ENCODE data around the gene MOB4.
"Not testable (repeated sequence)": the region's sequence is repeated elsewhere in the genome, so short reads cannot be mapped to it uniquely, and the experiment has no call there.

Gene MOB4

DNA sequence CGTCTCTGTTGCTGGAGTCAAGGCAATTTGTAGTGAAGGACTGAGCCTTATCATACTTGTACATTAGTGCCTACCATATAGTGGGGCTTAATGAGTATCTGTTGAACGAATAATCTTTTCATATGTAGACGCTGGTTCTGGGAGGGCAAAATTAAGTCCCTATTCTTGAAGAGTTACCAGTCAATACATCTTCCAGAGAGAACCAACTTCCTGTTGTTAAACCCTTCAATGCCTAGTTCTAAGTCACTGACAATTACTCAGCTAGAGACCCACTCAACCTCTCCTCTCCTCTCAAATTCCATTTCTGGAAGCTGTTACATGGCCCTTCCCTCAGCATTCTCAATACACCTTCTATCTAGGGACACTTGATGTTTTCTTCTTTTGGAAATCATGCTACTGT is 1.1 kb upstream of the MOB4 start:
- DNase-seq (ENCODE audit: low read depth), result no peak

DNA sequence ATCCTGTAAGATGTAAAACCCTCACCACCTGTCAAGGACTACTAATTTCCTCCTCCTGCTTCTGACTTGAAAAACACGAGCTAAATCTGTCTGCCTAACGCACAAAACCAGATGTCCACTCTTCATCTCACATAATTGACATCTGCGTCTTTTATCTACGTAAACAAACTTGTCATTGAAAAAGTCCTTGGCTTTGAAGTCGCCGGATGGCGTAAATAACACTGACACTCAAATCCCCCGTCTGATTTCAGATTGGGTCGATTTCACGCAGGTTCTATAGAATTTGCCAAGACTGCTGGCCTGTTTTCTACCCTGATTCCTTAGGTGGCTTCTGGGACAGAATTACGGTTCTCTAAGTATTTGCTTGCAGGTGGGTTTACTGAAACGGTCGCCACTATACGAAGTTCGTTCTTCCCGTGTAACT is 539 bp upstream of the MOB4 start:
- DNase-seq (ENCODE audit: low read depth), result no peak

DNA sequence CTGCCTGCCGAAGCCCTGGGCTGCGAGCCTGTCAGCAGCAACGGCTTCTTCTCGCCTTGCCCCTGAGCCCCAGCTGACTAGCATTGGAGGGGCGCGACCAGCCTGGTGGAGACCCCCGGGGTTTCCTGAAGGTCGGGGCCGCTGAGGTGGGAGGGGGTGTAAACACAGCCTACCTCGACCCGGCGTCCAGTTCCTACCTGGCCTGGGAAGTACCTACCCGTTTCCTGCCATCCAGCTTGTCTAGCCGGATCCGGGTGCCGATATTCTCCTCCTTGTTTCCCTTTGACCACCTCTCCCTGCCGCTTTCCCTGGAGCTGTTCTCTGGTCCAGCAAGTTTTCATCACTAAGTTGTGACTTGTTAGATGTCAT is 511 bp downstream of the MOB4 start:
- peak; percentile 7 for DNase-seq (ENCODE audit: low read depth)

DNA sequence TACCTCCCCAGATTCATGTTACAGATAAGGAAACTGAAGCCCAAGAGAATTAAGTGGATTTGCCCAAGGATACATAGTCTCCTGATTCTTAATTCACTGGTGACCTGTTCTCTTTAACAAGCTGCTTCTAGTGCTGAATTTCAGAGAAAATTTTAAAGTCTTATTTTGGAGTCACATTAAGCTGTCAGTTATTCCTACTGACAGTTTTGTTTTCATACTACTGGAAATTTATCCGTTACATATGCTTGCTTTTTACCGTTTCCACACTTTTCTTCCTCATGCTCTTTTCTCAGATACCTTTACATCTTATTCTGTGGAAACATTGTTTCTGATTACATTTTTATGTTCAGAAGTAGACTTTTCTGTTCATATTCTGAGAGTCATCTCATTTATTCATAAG is 1.3 kb downstream of the MOB4 start:
- DNase-seq (ENCODE audit: low read depth), result no peak

DNA sequence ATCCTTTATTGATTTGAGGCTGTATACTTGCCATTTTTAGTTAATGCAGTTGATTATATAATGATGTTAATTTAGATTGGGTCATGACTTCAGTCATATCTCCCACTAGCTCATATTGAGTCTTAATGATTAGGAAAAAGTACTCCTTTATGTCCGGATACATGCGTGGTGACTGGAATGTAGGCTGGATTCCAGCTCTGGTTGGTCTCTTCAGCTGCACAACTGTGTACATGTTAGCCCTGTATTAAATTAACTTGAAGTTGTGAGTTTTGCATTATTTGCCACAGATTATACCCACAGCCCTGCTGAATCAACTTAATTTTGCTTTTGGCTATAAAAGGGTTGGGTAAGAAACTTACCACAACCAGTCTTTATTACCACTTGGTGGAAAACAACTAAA is 22.5 kb downstream of the MOB4 start:
- no peak for DNase-seq (ENCODE audit: low read depth)

DNA sequence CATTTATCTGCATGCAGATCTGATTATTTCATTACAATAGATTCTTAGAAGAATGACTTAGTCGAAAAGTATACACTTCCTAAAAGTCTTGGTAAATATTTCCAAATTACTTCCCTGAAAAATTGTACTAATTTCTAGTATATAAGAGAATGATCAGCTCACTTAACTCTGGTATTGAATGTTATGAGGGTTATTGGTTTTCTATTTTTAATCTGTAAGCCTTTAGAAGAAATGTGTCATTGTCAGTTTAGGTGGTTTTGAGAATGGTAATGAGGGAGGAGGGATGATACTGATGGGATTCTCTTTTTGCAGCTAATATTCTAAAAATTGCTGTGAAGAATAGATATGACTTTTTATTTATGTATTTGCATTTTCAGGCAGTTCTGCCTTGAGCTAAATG is 23.9 kb downstream of the MOB4 start:
- no peak for DNase-seq (ENCODE audit: low read depth)

DNA sequence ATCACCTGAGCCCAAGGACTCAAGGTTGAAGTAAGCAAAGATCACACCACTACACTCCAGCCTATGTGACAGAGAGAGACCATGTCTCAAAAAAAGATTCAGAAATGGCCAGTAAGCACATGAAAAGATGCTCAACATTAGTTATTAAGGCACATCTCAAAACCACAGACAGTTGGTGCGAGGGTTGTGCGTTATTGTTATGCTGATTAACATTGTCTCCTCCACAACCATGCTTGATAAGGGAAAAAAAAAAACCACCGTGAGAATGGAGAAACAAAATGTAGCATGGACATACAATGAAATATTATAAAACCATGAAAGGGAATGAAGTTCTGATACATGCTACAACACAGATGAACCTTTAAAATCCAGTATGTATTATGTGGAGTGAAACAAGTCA is 27.3 kb downstream of the MOB4 start:
- DNase-seq (ENCODE audit: low read depth), result no peak

DNA sequence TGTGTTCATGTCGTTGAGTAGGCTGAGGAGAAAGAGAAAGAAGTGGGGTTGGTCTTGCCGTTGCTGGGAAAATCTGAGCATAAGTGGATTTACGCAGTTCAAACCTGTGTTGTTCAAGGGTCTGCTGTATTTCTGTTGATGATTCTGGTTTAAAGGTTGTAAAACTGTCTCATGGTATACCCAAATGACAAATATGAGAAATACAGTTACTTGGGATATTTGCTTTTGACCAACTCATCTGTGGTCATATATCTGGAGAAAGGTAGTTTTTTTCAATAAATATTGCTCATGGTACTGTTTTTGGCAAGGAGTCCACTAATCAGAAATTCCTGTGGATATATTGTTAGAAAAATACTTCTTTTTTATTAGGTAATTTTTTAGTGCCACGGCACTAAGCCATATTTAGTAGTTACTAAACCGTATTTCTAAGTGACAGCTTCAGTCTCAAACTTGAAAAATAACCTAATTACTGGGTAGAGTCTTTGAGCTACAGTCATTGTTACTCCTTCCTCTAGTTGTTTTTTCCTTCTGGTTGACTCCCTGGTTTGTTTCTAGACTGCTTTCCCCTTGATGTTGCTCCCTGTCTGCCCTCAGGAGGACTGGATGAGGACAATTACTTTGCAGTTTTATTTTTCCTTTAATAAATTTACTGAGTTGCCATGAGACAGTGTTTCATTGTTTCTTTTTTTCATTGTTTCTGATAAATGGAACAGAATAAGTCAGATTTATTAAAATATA is 31.5 kb downstream of the MOB4 start:
- no peak for DNase-seq (ENCODE audit: low read depth)

DNA sequence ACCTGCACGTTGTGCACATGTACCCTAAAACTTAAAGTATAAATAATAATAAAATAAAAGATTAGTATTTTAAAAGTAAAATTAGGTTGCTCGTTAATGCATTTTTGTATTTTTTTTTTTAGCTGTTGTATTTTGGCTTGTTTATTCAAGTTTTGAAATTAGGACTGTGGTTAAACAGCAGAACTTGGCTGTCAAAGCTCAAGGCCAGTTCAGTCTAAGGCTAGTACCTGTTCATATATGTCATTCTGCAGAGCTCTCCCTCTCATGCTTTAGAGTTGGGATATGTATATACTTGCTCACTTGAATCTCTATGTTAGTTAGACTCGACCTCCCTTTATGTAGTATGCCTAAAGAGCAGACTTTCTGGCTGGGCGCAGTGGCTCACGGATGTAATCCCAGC is 32.7 kb downstream of the MOB4 start:
- no peak for DNase-seq (ENCODE audit: low read depth)

DNA sequence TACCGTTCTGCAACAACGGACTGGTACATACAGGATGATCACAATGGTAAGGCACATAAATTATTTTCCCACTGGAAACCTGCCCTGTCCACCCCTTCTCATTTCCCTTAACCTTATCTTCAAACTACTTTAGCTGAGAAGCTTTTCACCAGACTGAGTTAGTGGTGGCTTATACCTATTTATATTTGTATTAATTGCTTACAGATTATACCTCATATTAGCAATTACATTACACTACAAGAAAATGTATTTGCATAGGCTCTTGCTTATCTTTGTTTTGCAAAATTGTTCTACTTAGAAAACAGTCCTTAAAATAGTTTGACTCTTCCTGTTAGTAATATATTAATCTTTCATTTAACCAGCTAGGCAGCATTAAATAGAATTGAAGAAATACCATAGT is 35.4 kb downstream of the MOB4 start:
- not testable (repeated sequence) for DNase-seq (ENCODE audit: low read depth)

DNA sequence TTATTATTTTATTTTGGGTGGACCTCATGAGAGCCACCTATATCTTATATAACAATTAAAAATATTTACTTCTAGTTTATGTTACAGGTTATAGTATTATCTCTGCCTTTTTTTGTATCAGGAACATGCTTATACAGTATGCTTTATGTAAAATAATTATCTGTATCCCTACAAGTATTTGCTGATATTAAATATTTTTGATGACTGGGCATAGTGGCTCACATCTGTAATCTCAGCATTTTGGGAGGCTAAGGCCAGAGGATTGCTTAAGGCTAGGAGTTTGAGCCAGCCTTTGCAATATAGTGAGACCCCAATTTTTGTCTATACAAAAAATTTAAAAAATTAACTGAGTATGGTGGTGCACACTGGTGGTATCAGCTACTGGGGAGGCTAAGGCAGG is 39.6 kb downstream of the MOB4 start:
- no peak for DNase-seq (ENCODE audit: low read depth)

DNA sequence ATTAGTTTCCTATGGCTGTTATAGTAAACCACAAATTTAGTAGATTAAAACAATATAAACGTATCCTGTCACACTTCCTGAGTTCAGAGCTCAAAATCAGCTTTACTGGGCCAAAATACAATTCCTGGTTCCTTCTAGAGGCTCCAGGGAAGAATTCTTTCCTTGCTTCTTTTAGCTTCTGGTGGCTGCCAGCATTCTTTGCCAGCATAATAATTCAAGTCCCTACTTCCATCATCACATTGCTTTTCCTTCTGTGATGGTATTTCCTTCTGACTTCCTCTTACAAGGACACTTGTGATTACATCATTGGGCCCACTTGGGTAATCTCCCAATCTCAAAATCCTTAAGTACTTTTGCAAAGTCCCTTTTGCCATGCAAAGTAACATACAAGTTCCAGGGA is 40.6 kb downstream of the MOB4 start:
- DNase-seq (ENCODE audit: low read depth), result no peak

DNA sequence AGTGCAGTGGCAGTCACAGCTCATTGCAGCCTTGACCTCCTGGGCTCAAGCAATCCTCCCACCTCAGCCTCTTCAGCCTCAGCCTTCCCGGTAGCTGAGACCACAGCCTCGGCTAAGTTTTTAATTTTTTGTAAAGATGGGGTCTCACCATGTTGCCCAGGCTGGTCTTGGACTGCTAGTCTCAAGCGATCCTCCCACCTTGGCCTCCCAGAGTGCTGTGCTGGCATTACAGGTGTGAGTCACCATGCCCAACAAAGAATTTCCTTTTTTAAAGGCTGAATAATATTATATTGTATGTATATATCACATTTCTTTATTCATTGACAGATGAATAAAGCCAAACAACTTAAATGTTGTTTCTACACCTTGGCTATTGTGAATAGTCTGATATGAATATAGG is 42.5 kb downstream of the MOB4 start:
- DNase-seq (ENCODE audit: low read depth), result no peak

DNA sequence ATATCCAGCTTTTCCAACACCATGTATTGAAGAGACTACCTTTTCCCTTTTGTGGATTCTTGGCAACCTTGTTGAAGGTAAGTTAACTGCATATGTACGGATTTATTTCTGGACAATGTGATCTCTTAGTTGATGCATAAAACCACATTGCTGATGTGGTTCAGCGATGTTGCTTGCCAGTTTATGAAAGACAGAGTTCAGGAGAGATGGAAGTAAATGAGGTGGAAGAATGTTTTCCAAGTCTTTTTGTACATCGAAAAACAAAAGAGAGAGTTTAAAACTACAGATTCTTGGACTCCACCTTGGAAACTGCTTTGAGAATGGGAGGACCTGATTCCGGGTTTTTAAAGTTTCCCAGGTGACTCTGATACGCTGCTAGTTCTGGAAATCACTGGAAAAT is 43.8 kb downstream of the MOB4 start:
- no peak for DNase-seq (ENCODE audit: low read depth)

DNA sequence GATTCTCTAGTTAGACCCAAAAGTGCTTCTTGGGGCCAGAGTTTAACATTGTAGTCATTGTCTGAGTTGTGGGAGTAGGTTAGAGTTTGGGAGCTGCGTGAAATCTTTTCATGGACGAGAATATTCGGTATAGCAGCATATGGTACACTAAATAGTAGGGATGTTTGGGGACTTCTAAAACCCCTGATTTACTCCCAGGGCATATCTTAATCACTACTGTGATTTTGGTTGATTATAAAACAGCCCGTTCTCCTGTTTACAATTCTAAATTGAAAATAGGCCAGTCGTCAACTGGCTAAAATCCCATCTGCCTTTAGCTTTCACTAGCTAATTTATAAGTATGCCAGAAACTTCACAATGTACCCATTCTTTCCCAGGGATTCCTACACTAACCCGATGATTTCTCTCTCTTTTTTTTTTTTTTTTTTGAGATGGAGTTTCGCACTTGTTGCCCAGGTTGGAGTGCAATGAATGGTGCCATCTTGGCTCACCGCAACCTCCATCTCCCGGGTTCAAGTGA is 44.3 kb downstream of the MOB4 start:
- DNase-seq (ENCODE audit: low read depth), result no peak

DNA sequence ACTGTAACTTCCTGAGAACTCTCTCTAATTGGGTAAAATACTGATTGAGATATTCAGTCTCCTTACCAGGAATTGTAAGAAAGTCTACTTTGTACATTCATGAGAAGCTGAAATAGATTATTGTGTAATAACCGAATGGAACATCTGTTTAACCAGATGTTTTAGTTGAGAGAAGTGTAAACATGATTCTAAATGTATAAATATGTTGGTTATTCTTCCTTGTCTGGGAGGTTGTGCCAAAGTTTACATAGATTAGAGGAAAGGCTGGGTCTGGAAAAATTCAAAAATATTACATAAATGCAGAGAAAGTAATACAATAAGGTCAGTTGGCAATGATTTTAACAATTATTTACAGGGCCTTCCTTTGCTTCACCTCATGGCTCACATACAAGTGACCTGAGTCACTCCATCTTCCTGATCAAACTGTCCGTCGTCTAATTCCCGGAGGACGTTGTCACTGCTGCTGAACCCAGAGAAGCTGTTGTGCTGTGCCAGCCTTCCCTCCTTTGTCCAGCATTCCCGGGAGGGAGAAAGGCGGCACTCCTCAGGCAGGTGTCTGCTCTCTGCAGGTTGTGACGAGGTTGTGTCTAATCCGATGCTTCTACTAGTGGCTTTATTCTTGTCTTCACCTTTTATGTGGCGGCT is 55.9 kb downstream of the MOB4 start:
- DNase-seq (ENCODE audit: low read depth), result no peak

DNA sequence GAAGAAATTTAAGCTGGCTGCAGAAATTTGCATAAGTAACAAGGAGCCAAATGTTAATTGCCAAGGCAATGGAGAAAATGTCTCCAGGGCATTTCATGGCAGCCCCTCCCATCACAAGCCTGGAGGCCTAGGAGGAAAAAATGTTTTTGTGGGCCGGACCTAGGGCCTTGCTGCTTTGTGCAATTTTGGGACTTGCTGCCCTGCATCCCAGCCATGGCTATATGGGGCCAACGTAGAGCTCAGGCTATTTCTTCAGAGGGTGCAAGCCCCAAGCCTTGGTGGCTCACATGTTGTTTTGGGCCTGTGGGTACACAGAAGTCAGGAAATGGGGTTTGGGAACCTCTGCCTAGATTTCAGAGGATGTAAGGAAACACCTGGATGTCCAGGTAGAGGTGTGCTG is 57.7 kb downstream of the MOB4 start:
- DNase-seq (ENCODE audit: low read depth), result no peak

DNA sequence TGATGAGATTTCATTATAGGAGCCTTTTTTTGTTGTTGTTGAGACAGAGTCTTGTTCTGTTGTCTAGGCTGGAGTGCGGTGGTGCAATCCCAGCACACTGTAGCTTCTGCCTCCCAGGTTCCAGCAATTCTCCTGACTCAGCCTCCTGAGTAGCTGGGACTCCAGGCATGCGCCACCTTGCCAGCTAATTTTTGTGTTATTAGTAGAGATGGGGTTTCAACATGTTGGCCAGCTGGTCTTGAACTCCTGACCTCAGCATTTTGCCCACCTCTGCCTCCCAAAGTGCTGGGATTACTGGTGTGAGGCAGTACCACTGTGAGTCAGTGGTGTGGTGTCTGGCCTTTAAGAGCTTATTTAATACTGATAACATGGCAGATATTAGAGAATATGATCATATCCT is 60.1 kb downstream of the MOB4 start:
- DNase-seq (ENCODE audit: low read depth), result no peak

DNA sequence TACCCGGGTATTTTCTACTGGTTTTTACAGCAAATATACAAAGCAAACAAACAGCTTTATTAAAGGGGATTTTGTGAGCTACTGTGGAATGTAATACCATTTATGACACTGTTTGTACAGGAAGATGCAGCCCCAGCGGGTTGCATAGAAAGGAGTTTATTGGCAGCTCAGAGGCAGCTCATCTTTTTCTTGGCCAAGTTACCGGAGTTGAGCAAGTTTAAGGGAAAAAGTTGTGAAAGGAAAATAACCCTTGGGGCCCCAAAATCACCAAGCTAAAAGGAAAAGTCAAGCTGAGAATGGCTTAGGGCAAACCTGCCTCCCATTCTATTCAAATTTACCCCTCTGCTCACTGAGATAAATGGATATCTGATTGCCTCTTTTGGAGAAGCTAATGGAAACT is 60.8 kb downstream of the MOB4 start:
- DNase-seq (ENCODE audit: low read depth), result no peak

DNA sequence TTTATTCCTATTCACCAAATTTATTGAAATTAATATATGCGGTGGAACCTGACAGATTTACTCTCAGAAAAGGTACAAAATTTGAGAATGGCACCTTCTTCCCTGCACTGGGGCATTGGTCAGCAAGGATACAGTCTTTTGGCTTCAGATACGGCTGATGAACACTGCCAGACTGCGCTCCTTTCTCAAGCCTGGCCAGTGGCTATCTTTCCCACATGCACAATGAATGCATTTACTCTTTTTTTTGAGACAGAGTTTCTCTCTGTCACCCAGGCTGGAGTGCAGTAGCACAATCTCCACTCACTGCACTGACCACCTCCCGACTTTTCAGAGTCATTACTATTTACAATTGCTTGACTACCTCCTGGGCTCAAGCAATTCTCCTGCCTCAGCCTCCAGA is 61.6 kb downstream of the MOB4 start:
- no peak for DNase-seq (ENCODE audit: low read depth)

DNA sequence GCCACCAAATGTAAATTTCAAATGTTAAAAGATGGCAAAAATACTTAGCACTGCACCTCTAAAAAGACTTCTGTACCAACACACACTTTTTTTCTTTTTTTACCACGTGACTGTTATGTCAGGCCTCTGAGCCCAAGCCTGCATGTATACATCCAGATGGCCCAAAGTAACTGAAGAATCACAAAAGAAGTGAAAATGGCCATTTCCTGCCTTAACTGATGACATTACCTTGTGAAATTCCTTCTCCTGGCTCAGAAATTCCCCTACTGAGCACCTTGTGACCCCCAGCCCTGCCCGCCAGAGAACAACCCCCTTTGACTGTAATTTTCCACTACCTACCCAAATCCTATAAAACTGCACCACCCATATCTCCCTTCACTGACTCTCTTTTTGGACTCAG is 62.4 kb downstream of the MOB4 start:
- not testable (repeated sequence) for DNase-seq (ENCODE audit: low read depth)

DNA sequence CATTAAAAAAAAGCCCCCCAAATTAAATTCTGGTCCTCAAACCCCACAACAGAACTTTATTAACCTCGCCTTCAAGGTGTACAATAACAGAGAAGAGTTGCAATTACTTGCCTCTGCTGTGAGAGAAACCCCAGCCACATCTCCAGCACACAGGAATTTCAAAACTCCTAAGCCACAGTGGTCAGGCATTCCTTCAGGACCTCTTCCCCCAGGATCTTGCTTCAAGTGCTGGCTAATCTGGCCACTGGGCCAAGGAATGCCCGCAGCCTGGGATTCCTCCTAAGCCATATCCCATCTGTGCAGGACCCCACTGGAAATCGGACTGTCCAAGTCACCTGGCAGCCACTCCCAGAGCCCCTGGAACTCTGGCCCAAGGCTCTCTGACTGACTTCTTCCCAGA is 64.3 kb downstream of the MOB4 start:
- not testable (repeated sequence) for DNase-seq (ENCODE audit: low read depth)

DNA sequence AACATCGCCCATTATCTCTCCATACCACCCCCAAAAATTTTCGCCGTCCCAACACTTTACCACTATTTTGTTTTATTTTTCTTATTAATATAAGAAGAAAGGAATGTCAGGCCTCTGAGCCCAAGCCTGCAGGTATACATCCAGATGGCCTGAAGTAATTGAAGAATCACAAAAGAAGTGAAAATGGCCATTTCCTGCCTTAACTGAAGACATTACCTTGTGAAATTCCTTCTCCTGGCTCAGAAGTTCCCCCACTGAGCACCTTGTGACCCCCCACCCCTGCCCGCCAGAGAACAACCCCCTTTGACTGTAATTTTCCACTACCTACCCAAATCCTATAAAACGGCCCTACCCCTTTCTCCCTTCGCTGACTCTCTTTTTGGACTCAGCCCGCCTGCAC is 71.4 kb downstream of the MOB4 start:
- DNase-seq (ENCODE audit: low read depth), result not testable (repeated sequence)
